Activated gamma-delta T cell treated with Interleukin-2 at 50 U/mL for 16 hours (primary cell): Measurements from ENCODE around the gene MPRIP.

ENCODE experiments used
- DNase-seq: peaks from one replicate; pipeline ENCODE4 v3.0.0-alpha.2; 2020

Gene MPRIP

GRCh38 chr17:17200311-17200710 is 158.1 kb downstream of the MPRIP start:
- no peak for DNase-seq

GRCh38 chr17:17200831-17201230 is 158.6 kb downstream of the MPRIP start:
- DNase-seq, result no peak

- DNase-seq, result no peak
Measured at GRCh38 chr17:17201271-17201670, 159.0 kb downstream of the MPRIP start.

- DNase-seq, result no peak
Measured at GRCh38 chr17:17201907-17202306, 159.7 kb downstream of the MPRIP start.

GRCh38 chr17:17203173-17203730 is 161.0 kb downstream of the MPRIP start:
- DNase-seq, result no peak

GRCh38 chr17:17204041-17204591 is 161.9 kb downstream of the MPRIP start:
- peak; percentile 18 for DNase-seq

GRCh38 chr17:17204635-17205231 is 162.5 kb downstream of the MPRIP start:
- DNase-seq, result no peak

- DNase-seq, result peak; percentile 55
Measured at GRCh38 chr17:17205368-17206123, 163.3 kb downstream of the MPRIP start.

GRCh38 chr17:17206124-17206912 is 164.1 kb downstream of the MPRIP start, which contains the start of gene PLD6:
Gene PLD6 (minus strand): TSS chr17:17206333. CDS start chr17:17206286, 47 bp downstream.
- DNase-seq, result peak; percentile 91

- no peak for DNase-seq
Measured at GRCh38 chr17:17206913-17207335, 164.7 kb downstream of the MPRIP start.

- DNase-seq, result no peak
Measured at GRCh38 chr17:17207998-17208397, 165.7 kb downstream of the MPRIP start.

- DNase-seq, result no peak
Measured at GRCh38 chr17:17213775-17214174, 171.5 kb downstream of the MPRIP start.

- no peak for DNase-seq
Measured at GRCh38 chr17:17214646-17215436, 172.6 kb downstream of the MPRIP start.

GRCh38 chr17:17215575-17215974 is 173.3 kb downstream of the MPRIP start:
- DNase-seq, result no peak

- DNase-seq, result no peak
Measured at GRCh38 chr17:17216236-17216635, 174.0 kb downstream of the MPRIP start.

GRCh38 chr17:17216776-17217175 is 174.5 kb downstream of the MPRIP start:
- no peak for DNase-seq

GRCh38 chr17:17217995-17218394 is 175.7 kb downstream of the MPRIP start:
- no peak for DNase-seq

GRCh38 chr17:17220529-17220928 is 178.3 kb downstream of the MPRIP start:
- no peak for DNase-seq

GRCh38 chr17:17221329-17221728 is 179.1 kb downstream of the MPRIP start:
- no peak for DNase-seq

GRCh38 chr17:17223736-17224135 is 181.5 kb downstream of the MPRIP start:
- no peak for DNase-seq

GRCh38 chr17:17224137-17224536 is 181.9 kb downstream of the MPRIP start:
- no peak for DNase-seq

GRCh38 chr17:17225901-17226300 is 183.6 kb downstream of the MPRIP start:
- no peak for DNase-seq
